NCI-H1092 (cell line): ENCODE measurements around the gene ATP1A1.

Experiments used
- DNase-seq: peaks from one replicate; lab custom pipeline; 2025; lab: John Stamatoyannopoulos, UW

The ATP1A1 gene

GRCh38 chr1:116345011-116345410, 28.0 kb upstream of the ATP1A1 start:
- DNase-seq: no peak

GRCh38 chr1:116345843-116346242, 27.2 kb upstream of the ATP1A1 start:
- no peak for DNase-seq

- DNase-seq: no peak
Observed at GRCh38 chr1:116346943-116347673, 25.9 kb upstream of the ATP1A1 start.

- DNase-seq: no peak
Observed at GRCh38 chr1:116347696-116348095, 25.3 kb upstream of the ATP1A1 start.

- DNase-seq: no peak
Observed at GRCh38 chr1:116350097-116350645, 22.9 kb upstream of the ATP1A1 start.

GRCh38 chr1:116351914-116352313, 21.1 kb upstream of the ATP1A1 start:
- DNase-seq: no peak

GRCh38 chr1:116352349-116352813, 20.7 kb upstream of the ATP1A1 start:
- DNase-seq: no peak

GRCh38 chr1:116353155-116353554, 19.9 kb upstream of the ATP1A1 start:
- no peak for DNase-seq

GRCh38 chr1:116356067-116356466, 17.0 kb upstream of the ATP1A1 start:
- DNase-seq: no peak

GRCh38 chr1:116356673-116357072, 16.4 kb upstream of the ATP1A1 start:
- DNase-seq: no peak

GRCh38 chr1:116357487-116357886, 15.6 kb upstream of the ATP1A1 start:
- no peak for DNase-seq

GRCh38 chr1:116359060-116359830, 13.8 kb upstream of the ATP1A1 start:
- DNase-seq: no peak

- DNase-seq: no peak
Observed at GRCh38 chr1:116359871-116360270, 13.2 kb upstream of the ATP1A1 start.

GRCh38 chr1:116360429-116361173, 12.4 kb upstream of the ATP1A1 start:
- DNase-seq: no peak

GRCh38 chr1:116361648-116362047, 11.4 kb upstream of the ATP1A1 start:
- DNase-seq: no peak

- no peak for DNase-seq
Observed at GRCh38 chr1:116362050-116362449, 11.0 kb upstream of the ATP1A1 start.

- DNase-seq: no peak
Observed at GRCh38 chr1:116365353-116365780, 7.7 kb upstream of the ATP1A1 start.

GRCh38 chr1:116365857-116366256, 7.2 kb upstream of the ATP1A1 start:
- DNase-seq: no peak

GRCh38 chr1:116367256-116367945, 5.6 kb upstream of the ATP1A1 start:
- DNase-seq: no peak

- DNase-seq: no peak
Observed at GRCh38 chr1:116368241-116368640, 4.8 kb upstream of the ATP1A1 start.

GRCh38 chr1:116370181-116370580, 2.9 kb upstream of the ATP1A1 start:
- no peak for DNase-seq

GRCh38 chr1:116371752-116372151, 1.3 kb upstream of the ATP1A1 start:
- no peak for DNase-seq
